GM19193 (cell line): ENCODE results near the gene NRDC.

Experiments
- POLR2A ChIP-seq: IDR thresholded peaks from 4 replicates; pipeline ENCODE4 v1.6.1; 2011; ENCODE audit not compliant: insufficient read depth, insufficient read length; ENCODE audit errors: extremely low read depth

The NRDC gene

DNA sequence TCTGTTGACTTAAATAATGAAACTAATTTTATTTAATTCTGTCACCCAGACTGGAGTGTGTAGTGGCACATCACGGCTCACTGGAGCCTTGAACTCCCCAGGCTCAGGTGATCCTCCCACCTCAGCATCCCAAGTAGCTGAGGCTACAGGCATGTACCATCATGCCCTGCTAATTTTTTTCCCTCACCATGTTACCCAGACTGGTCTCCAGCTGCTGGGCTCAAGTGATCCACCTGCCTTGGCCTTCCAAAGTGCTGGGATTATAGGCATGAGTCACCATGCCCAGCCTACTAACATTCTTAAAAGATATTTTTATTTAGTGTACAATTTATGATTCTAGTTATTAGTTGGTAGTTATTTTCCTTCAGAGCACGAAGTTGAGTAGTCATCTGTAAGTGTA is 49.5 kb downstream of the NRDC start:
- TF ChIP-seq POLR2A = no peak

DNA sequence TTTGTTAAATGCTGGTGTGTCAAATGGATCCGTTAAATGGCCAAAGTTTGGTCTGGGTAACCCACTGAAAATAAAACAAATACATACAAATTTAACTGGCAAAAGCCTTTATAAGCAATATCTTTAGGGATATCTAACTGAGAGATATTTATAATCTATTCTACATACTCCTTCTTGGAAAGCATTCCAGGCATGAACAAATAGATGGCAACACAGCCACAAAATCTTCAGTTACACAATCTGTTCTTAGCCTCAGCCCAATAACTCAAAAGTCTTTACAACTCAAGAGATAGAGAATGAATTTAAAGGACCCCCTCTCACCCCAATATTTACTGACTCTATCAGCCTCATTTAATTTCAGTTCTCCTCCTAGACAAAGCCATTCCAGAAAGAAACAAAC is 58.7 kb downstream of the NRDC start:
- no peak for TF ChIP-seq POLR2A

- TF ChIP-seq POLR2A = no peak
These were observed 60.0 kb downstream of the NRDC start for GRCh38 chr1:51818487-51818886.

DNA sequence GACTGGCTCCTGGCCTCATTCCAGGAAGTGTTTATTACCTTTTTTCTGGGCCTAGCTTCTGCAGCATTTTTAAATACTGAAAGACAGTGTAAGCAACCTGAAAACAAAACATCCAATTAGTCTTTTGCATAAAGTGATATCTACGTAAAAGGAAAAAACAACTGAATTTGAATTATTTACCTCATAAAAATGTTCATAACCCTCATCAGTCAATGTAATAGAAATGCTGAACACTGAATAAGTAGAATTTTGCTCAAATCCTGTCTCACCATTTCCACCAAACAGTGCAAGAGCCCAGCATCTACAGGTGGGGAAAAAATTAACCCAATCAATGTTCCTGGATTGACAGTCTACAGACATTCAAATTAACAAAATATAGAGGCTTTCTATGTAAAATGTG is 64.0 kb downstream of the NRDC start:
- TF ChIP-seq POLR2A = no peak

GRCh38 chr1:51799372-51799771 is 79.2 kb downstream of the NRDC start:
- no peak for TF ChIP-seq POLR2A

DNA sequence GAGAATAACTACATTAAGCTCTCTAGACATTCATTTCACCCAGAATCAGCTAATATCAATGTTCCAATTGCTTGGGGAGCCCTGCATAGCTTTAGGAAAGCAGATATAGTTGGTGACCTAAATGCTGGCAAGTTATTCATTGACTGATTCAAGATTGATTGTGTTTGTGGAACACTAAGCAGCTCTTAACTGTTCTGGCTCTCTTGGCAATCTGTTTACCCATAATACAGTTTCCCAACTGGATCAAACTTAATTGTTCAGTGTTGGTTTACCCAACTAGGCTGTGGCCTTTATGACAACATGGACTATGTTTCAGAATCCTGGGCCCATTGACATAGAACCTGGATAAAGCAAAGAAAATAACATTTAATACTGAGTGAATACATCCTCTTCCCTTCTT is 83.7 kb downstream of the NRDC start:
- TF ChIP-seq POLR2A = no peak

GRCh38 chr1:51794260-51794659 is 84.3 kb downstream of the NRDC start:
- no peak for TF ChIP-seq POLR2A

GRCh38 chr1:51792864-51793263 is 85.7 kb downstream of the NRDC start:
- no peak for TF ChIP-seq POLR2A

- no peak for TF ChIP-seq POLR2A
These were observed 86.6 kb downstream of the NRDC start for GRCh38 chr1:51791888-51792287.

GRCh38 chr1:51790385-51790784 is 88.1 kb downstream of the NRDC start:
- peak; percentile 34 for TF ChIP-seq POLR2A

DNA sequence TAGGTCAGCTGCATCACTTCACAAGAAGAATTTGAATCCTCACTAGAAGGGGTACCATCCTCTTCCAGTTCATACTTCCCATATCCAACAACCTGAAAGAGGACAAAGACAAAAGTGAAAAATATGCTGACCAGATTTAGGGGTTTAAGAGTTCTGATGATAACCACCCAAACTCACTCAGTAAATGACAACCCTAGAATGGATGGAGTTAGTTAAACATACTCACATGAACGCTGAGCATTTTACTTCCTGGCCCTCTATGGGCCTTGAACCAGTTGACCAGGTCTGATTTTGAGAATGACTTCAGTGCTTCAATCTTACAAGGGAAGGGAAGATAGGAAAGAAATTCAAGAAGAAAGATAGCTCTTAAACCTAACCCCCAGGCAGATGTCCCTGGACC is 89.2 kb downstream of the NRDC start:
- no peak for TF ChIP-seq POLR2A

DNA sequence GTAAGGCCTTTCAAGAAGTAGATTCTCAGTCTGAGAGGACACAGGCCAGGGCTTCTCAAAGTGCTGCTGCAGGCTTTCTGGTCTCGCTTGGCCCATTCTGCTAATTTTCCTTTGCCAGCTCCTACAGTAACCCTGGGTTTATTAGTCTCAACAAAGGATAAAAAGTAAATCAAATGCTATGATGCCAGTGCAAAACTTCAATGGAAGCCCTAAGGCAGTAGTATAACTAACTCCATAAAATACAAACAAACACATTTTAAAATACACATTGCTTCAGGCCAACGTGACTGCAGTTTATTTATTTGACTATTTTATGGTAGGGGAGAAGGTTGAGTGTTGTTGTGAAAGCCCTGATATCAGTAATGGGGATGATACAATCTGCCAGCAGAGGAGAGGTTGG is 89.6 kb downstream of the NRDC start:
- no peak for TF ChIP-seq POLR2A

GRCh38 chr1:51784997-51785421 is 93.5 kb downstream of the NRDC start:
- no peak for TF ChIP-seq POLR2A

DNA sequence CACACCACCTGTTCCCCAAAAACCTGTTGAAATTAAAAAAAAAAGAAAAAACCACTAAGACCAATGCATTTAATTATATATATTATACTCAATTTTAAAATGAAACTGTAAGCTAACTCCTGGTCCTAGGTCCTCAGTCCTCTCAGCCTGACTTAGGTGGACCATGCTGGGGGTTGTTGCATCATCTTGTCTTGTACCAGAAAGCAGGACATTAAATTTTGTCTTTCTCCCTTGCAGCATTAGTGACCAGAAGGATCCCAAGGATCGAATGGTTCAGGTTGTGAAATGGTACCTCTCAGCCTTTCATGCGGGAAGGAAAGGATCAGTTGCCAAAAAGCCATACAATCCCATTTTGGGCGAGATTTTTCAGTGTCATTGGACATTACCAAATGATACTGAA is 97.6 kb downstream of the NRDC start:
- no peak for TF ChIP-seq POLR2A

GRCh38 chr1:51776408-51776807 is 102.1 kb downstream of the NRDC start:
- no peak for TF ChIP-seq POLR2A

- TF ChIP-seq POLR2A = no peak
These were observed 109.4 kb downstream of the NRDC start for GRCh38 chr1:51768971-51769588.

- no peak for TF ChIP-seq POLR2A
These were observed 117.2 kb downstream of the NRDC start for GRCh38 chr1:51761351-51761750.

DNA sequence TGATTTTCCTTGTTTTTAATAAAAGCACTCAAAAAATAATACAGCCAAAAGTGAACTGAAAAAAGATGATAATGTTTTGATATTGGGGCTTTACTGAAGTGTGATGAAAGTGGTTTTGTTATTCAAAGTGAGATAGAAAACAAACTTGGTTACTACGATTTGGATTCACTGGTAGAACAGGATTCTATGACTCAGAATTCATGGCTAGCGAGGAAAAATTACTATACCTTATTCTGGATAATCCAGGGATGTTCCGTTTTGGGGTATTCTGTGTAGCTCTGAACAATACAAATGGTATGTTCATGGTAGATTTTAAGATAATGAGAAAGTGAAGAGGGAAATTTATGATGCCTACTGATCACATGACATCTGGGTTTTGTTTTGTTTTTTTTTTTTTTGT is 117.7 kb downstream of the NRDC start:
- TF ChIP-seq POLR2A = no peak

DNA sequence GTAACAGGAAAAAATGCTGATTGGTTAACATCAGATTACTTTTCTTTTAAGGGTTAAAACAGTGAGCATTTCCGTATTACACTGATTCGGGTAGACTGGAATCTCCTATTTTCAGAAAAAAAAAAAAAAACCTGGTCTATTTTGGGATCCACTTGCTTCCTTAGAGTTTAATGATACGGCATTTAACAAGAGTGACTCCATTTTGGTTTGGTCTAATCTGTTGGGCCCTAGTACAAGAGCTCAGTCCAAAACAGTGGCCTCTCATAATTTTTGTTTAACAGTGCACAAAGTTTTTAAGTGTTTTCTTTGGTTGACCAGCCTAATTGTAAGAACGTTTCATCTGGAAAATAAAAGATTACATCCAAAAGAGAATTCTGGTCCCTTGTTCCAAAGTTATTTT is 120.2 kb downstream of the NRDC start:
- no peak for TF ChIP-seq POLR2A
